ENCODE results near the gene GRIK3.

Gene GRIK3

DNA sequence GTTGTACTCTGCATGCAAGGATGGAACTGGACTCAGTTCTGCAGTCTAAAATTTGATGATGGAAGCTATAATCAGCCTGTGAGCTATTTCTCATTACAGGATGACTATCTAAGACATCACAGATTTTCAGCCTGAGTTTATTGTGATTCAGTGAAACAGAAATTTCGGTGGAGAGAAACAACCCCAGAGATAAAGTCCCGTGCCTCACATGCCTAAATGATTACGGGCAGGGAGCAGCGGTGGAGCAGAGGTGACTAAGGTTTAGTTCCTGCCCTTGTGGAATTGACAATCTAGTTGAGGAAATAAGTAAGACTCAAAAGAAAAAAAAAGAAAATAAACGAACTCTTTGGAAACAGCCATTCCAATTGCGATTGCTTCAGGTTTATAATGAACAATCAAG, 96.9 kb downstream of the GRIK3 start:
- ChIA-PET CTCF (no interaction called here), POLR2A (no interaction called here)
- DNase-seq (ENCODE audit: extremely low spot score) = no peak
- TF ChIP-seq FOXK2 (IDR thresholded peaks at IDR 0.05) = no peak
- TF ChIP-seq HDGF (IDR thresholded peaks at IDR 0.05; ENCODE audit: borderline replicate concordance) = no peak
- no peak for TF ChIP-seq BHLHE40 (IDR thresholded peaks at IDR 0.05; ENCODE audit: borderline replicate concordance)
- TF ChIP-seq SUZ12 (IDR thresholded peaks at IDR 0.05) = no peak
- no peak for TF ChIP-seq SP1 (IDR thresholded peaks at IDR 0.05)
- TF ChIP-seq FOXA1 (IDR thresholded peaks at IDR 0.05) = no peak

DNA sequence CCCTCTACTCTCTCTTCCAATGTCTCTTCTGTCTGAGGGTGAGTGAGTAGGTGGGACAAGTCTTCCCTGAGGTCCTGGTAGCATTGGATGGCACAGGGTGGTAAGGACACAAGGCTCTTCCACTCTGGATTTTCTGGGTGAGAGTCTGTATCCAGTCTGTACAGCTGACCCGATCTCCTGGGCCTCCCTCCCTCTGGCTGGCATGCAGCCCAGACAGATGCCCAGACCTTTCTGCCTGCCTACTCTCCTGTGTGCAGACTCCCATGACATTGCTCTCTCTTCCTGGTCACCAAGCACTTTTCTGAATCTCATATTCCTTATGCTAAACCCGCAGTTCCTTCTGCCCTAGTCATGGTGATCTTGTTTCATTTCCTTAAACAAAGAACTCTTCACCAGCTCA, 100.3 kb downstream of the GRIK3 start:
- DNase-seq (ENCODE audit: extremely low spot score) = no peak
- ChIA-PET CTCF (no interaction called here), POLR2A (no interaction called here)
- TF ChIP-seq, protein P1, sequence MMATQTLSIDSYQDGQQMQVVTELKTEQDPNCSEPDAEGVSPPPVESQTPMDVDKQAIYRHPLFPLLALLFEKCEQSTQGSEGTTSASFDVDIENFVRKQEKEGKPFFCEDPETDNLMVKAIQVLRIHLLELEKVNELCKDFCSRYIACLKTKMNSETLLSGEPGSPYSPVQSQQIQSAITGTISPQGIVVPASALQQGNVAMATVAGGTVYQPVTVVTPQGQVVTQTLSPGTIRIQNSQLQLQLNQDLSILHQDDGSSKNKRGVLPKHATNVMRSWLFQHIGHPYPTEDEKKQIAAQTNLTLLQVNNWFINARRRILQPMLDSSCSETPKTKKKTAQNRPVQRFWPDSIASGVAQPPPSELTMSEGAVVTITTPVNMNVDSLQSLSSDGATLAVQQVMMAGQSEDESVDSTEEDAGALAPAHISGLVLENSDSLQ (IDR thresholded peaks at IDR 0.05) = no peak
- TF ChIP-seq ELF4 (IDR thresholded peaks at IDR 0.05) (no peak), ZNF384 (IDR thresholded peaks at IDR 0.05) (no peak), NFRKB (IDR thresholded peaks at IDR 0.05) (no peak), BHLHE40 (IDR thresholded peaks at IDR 0.05; ENCODE audit: borderline replicate concordance) (no peak), L3MBTL2 (conservative IDR thresholded peaks at IDR 0.05) (no peak), SUZ12 (IDR thresholded peaks at IDR 0.05) (no peak), FOXK2 (IDR thresholded peaks at IDR 0.05) (no peak), SP1 (IDR thresholded peaks at IDR 0.05) (no peak), ARNT (IDR thresholded peaks at IDR 0.05) (no peak), FOXM1 (IDR thresholded peaks at IDR 0.05; ENCODE audit: borderline replicate concordance) (no peak), FOXA1 (IDR thresholded peaks at IDR 0.05) (no peak)

DNA sequence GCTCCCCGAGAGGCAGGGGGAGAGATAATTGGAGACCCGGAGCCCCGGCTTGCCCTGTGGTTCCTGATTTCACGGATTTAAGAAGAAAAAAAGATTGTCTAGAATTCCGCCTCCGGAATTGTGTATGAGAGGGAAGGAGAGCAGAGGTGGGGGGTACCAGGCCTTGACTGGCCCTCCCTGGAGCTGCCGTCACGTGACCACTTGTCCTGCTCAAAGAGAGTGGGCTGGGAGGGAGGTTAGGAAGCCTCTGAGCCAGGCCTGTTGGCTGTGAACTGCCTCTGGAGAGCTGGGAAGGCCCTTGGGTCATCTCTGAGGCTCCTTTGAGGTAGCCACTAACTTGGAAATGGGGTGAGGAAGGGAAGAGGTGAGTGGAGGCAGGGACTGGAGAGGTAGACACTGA, 106.5 kb downstream of the GRIK3 start:
- TF ChIP-seq HDGF (IDR thresholded peaks at IDR 0.05; ENCODE audit: borderline replicate concordance) (no peak), SUZ12 (IDR thresholded peaks at IDR 0.05) (no peak), ARNT (IDR thresholded peaks at IDR 0.05) (no peak), LEF1 (IDR thresholded peaks at IDR 0.05; ENCODE audit: borderline replicate concordance) (no peak), FOXM1 (IDR thresholded peaks at IDR 0.05; ENCODE audit: borderline replicate concordance) (no peak)
- TF ChIP-seq, protein P1 (IDR thresholded peaks at IDR 0.05) = no peak
- ChIA-PET POLR2A (no interaction called here), CTCF (no interaction called here)
- no peak for DNase-seq (ENCODE audit: extremely low spot score)

DNA sequence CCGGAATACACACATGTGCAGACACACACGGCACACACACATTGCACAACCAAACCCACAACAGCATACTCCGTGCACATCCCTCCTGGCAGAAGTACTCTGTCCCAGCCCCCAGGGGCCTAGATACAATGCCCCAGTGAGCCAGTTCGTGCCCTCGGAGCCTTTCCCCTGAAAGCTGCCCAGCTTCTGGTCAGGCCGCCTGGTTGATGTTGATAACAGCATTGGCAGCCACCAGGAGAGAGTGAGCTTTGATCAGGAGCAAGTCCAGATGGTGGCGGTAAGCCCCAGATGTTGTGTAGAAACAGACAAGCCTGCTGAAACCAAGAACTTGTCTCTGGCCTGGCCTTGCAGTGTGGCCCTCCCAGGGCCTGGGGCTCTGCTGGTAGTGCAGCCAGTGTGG, 109.1 kb downstream of the GRIK3 start:
- TF ChIP-seq ELF4 (IDR thresholded peaks at IDR 0.05) = no peak
- POLR2A ChIA-PET = no interaction called here
- CTCF ChIA-PET = no interaction called here
- DNase-seq (ENCODE audit: extremely low spot score) = no peak

DNA sequence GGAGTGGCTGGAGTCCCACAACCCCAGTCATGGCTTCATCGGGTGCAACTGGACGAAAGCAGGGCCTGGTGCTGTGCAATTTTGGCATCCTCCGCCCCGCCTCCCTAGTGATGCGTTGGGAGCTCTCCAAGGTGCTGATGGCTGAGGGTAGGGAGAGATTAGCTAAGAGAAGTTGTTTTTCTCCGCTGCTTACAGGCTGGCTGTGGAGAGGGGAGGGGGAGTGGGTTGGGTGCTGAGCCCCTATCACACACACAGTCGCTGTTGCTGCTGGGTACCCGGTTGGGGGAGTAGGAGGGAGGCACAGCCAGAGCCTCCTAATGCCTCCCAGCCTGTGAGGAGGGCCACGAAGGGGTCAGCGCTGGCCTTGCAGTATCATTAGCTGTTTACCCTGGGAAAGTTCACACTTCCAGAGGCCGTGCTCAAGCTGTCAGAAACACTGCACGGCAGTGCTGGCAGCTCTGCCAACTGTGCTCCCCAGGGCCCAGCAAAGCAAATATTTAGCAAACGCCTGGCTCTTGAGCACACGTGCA, 110.0 kb downstream of the GRIK3 start:
- CTCF ChIA-PET = no interaction called here

DNA sequence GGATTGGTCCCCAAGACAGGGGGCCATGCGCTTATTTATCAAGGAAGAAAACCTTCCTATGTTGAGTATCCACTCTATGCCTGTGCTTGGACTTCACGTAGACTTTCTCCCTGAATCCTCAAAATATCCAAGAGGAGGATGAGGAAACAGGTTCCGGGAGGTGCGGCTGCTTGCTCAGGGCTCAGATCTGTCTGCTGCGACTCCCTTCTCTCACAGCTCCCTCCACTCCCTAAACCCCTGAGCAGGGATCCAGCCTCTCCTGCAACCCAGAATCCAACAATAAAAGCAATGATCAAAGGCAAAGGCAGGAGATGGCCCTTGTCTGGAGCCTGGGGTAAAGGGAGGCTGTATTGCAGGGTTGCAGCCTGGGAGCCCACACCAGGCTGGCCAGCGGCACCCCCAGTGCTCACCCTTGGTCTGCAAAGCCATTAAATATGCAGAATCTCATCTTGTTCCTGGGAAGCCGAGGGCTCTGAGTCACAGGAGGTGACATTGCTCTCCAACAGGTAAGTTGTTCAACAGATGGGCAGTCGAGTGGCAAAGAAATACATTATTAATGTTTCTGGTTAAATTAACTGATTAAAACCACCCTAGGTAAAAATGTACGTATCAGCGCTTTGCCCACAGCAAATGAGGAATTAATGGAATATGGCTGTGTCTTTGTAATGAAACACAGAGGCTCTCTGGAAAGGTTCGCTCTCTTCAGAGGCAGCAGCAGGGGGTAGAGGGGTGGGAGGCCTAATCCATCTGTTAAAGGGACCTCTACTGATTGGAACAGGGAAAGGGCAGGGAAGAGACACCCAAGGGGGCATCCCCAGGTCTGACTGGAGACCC, 111.5 kb downstream of the GRIK3 start:
- TF ChIP-seq ZNF384 (IDR thresholded peaks at IDR 0.05) = no peak
- no peak for TF ChIP-seq ARNT (IDR thresholded peaks at IDR 0.05)
- TF ChIP-seq BHLHE40 (IDR thresholded peaks at IDR 0.05; ENCODE audit: borderline replicate concordance) = no peak
- TF ChIP-seq, protein P1 (IDR thresholded peaks at IDR 0.05) = no peak
- no peak for TF ChIP-seq ELF4 (IDR thresholded peaks at IDR 0.05)
- no peak for TF ChIP-seq HDGF (IDR thresholded peaks at IDR 0.05; ENCODE audit: borderline replicate concordance)
- TF ChIP-seq SUZ12 (IDR thresholded peaks at IDR 0.05) = no peak
- no peak for TF ChIP-seq NFRKB (IDR thresholded peaks at IDR 0.05)
- no peak for TF ChIP-seq FOXM1 (IDR thresholded peaks at IDR 0.05; ENCODE audit: borderline replicate concordance)
- TF ChIP-seq SP1 (IDR thresholded peaks at IDR 0.05) = no peak
- ChIA-PET CTCF (no interaction called here), POLR2A (no interaction called here)
- no peak for DNase-seq (ENCODE audit: extremely low spot score)

More for the DNA sequence above, 110.0 kb downstream of the GRIK3 start:
- POLR2A ChIA-PET = no interaction called here
- TF ChIP-seq L3MBTL2 (conservative IDR thresholded peaks at IDR 0.05) = no peak
- TF ChIP-seq CTBP1 (IDR thresholded peaks at IDR 0.05; ENCODE audit: borderline replicate concordance) = no peak
- TF ChIP-seq BHLHE40 (IDR thresholded peaks at IDR 0.05; ENCODE audit: borderline replicate concordance) = no peak
- TF ChIP-seq ARNT (IDR thresholded peaks at IDR 0.05) = no peak
- no peak for TF ChIP-seq FOXM1 (IDR thresholded peaks at IDR 0.05; ENCODE audit: borderline replicate concordance)
- TF ChIP-seq FOXK2 (IDR thresholded peaks at IDR 0.05) = no peak
- no peak for TF ChIP-seq ELF4 (IDR thresholded peaks at IDR 0.05)
- TF ChIP-seq ZNF384 (IDR thresholded peaks at IDR 0.05) = no peak
- TF ChIP-seq NFRKB (IDR thresholded peaks at IDR 0.05) = no peak
- no peak for TF ChIP-seq LEF1 (IDR thresholded peaks at IDR 0.05; ENCODE audit: borderline replicate concordance)
- no peak for TF ChIP-seq TARDBP (IDR thresholded peaks at IDR 0.05)
- peak; percentile 63 for DNase-seq (ENCODE audit: extremely low spot score)

DNA sequence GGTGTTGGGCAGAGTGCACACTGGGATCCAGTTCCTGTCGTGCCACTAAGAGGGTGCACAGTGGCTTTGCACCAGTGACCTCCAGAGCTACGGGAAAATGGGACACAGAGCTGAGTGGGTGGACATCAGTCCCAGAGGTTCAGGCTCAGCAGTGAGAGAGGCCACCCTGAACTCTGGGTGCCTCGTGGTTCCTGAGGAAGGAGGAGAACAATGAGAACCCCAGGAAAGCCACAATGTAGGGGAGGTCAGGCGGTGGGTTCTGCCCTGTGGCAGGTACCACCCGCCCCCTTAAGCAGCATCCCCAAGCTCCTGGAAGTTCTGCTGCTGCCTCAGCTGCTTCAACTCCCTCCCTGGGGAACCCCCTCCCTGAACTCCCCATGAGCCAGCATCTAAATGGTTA, 112.2 kb downstream of the GRIK3 start:
- TF ChIP-seq SUZ12 (IDR thresholded peaks at IDR 0.05) (no peak), NFRKB (IDR thresholded peaks at IDR 0.05) (no peak), LEF1 (IDR thresholded peaks at IDR 0.05; ENCODE audit: borderline replicate concordance) (no peak), FOXM1 (IDR thresholded peaks at IDR 0.05; ENCODE audit: borderline replicate concordance) (no peak), ZNF384 (IDR thresholded peaks at IDR 0.05) (no peak), ELF4 (IDR thresholded peaks at IDR 0.05) (no peak), HDGF (IDR thresholded peaks at IDR 0.05; ENCODE audit: borderline replicate concordance) (no peak), TARDBP (IDR thresholded peaks at IDR 0.05) (no peak), L3MBTL2 (conservative IDR thresholded peaks at IDR 0.05) (no peak)
- TF ChIP-seq, protein P1 (IDR thresholded peaks at IDR 0.05) = no peak
- CTCF ChIA-PET = no interaction called here
- DNase-seq (ENCODE audit: extremely low spot score) = no peak
- POLR2A ChIA-PET = no interaction called here

All from HEK293T (cell line).